K562 (cell line): ENCODE data around the gene HOXC10. TPM values are rescaled to one million over a fixed set of nuclear protein-coding genes. Genes with fewer than 3 reads are reported as not detected.

Experiments used
- ATAC-seq: fragments of 200-7000 bp; cut with Tn5 transposase; 3 replicates; pipeline ENCODE4 v1.9.1; 2020; ENCODE audit warnings: moderate library complexity
- BruUV-seq: library from RNA; stranded (reverse); fragments of 400-500 nt; replicated peaks from 2 replicates; lab custom pipeline; 2021; lab: Mats Ljungman, UMichigan
- CTCF ChIA-PET: fragments of 300-600 bp; formaldehyde crosslinking; extraction: SDS; loops from one replicate; lab custom pipeline; 2021; ENCODE audit warnings: low intra/inter-chr PET ratio; lab: Yijun Ruan, JAX
- POLR2A ChIA-PET: fragments of 300-600, 350-650 bp; sonication (Branson Sonifier 250); formaldehyde crosslinking; extraction: SDS; loops from one replicate; lab custom pipeline; 2021; ENCODE audit warnings: antibody characterized with exemption, inconsistent platforms; lab: Yijun Ruan, JAX
- DNase-seq, 4 experiments: peaks; one replicate each; pipeline versions ENCODE4 v3.0.0 to v3.0.0-alpha.2; 2011 to 2018; ENCODE audit warnings: low spot score in 3 of 4, mixed read lengths in 3 of 4; ENCODE audit errors: extremely low read depth in 1 of 4
- FAIRE-seq: peaks from 2 replicates; lab custom pipeline; 2011; peaks lifted over from hg19 to GRCh38; lab: Jason Lieb, UNC
- H2AFZ ChIP-seq: 2 replicates; pipeline ENCODE4 v1.6.0; 2011; ENCODE audit warnings: low read depth, low read length, control low read depth, inconsistent platforms
- H3K27ac ChIP-seq: fragments of 200-600 bp; 3 replicates; pipeline ENCODE4 v1.8.0; 2011; ENCODE audit warnings: low read depth, mild to moderate bottlenecking, control low read depth, inconsistent platforms, low read length, moderate library complexity, mixed read lengths; ENCODE audit errors: extremely low read depth
- H3K27me3 ChIP-seq, 2 experiments: fragments of 300-600 bp in 1 of 2; 2 replicates in 1 of 2; 3 replicates in 1 of 2; pipeline versions ENCODE4 v1.6.0 to v1.8.0; 2011; ENCODE audit warnings: inconsistent platforms in 2 of 2, low read length in 2 of 2, mild to moderate bottlenecking in 1 of 2, mixed read lengths in 1 of 2, moderate library complexity in 1 of 2; ENCODE audit not compliant: control insufficient read depth in 2 of 2, insufficient read depth in 2 of 2
- H3K36me3 ChIP-seq: fragments of 300-600 bp; 3 replicates; pipeline ENCODE4 v1.8.0; 2011; ENCODE audit warnings: mild to moderate bottlenecking, low read length, inconsistent platforms; ENCODE audit not compliant: control insufficient read depth, insufficient read depth
- H3K4me1 ChIP-seq, 2 experiments: fragments of 200-600 bp in 1 of 2; replicated peaks in 1 of 2; 2 replicates in 1 of 2; 3 replicates in 1 of 2; pipeline versions ENCODE4 v1.5.1 to v1.8.0; 2011; ENCODE audit warnings: inconsistent platforms in 2 of 2, low read length in 2 of 2, mild to moderate bottlenecking in 1 of 2, mixed read lengths in 1 of 2, moderate library complexity in 1 of 2; ENCODE audit not compliant: control insufficient read depth in 2 of 2, insufficient read depth in 2 of 2
- H3K4me2 ChIP-seq: 2 replicates; pipeline ENCODE4 v1.6.1; 2011; ENCODE audit warnings: low read length, control low read depth, inconsistent platforms, mixed read lengths; ENCODE audit not compliant: insufficient read depth
- H3K4me3 ChIP-seq: fragments of 200-600 bp; sonication (generic), shearing (Covaris generic); 2 replicates; pipeline ENCODE4 v1.5.1; 2016; ENCODE audit warnings: control low read depth, inconsistent platforms
- H3K79me2 ChIP-seq: fragments of 200-600 bp; 3 replicates; pipeline ENCODE4 v1.8.0; 2011; ENCODE audit warnings: low read length, inconsistent platforms; ENCODE audit not compliant: control insufficient read depth, insufficient read depth
- H3K9ac ChIP-seq, 2 experiments: 2 replicates each; pipeline versions ENCODE4 v1.6.0 to v1.6.1; 2011; ENCODE audit warnings: low read depth in 2 of 2, low read length in 2 of 2, control low read depth in 1 of 2, inconsistent platforms in 1 of 2, mild to moderate bottlenecking in 1 of 2, mixed read lengths in 1 of 2; ENCODE audit not compliant: insufficient read depth in 1 of 2
- H3K9me1 ChIP-seq: one replicate; pipeline ENCODE4 v1.6.0; 2011; ENCODE audit warnings: inconsistent platforms, mild to moderate bottlenecking, low read length, moderate library complexity; ENCODE audit not compliant: control insufficient read depth, insufficient read depth
- H3K9me3 ChIP-seq: replicated peaks from 2 replicates; pipeline ENCODE4 v1.5.1; 2011; ENCODE audit warnings: low read depth, low read length, inconsistent platforms; ENCODE audit not compliant: control insufficient read depth, insufficient read depth
- H4K20me1 ChIP-seq: replicated peaks from 2 replicates; pipeline ENCODE4 v1.6.1; 2011; ENCODE audit warnings: low read length, inconsistent platforms, mixed read lengths; ENCODE audit not compliant: control insufficient read depth, insufficient read depth
- FOSL1 ChIP-seq: fragments of 200-800 bp; sonication (Bioruptor generic); conservative IDR thresholded peaks from 2 replicates; pipeline ENCODE4 v1.6.1; 2016; ENCODE audit warnings: missing genetic modification characterization, missing compliant biosample characterization
- RFX5 ChIP-seq: IDR thresholded peaks from 2 replicates; pipeline ENCODE4 v1.6.1; 2011; ENCODE audit warnings: low read depth, mild to moderate bottlenecking, improper control_type of control experiment, low read length
- ZNF23 ChIP-seq: fragments of 250-450 bp; sonication (Bioruptor Pico); IDR thresholded peaks from 2 replicates; pipeline ENCODE4 v1.4.0; 2020; ENCODE audit warnings: mild to moderate bottlenecking
- ZNF324 ChIP-seq: fragments of 250-450 bp; sonication (Bioruptor Pico); IDR thresholded peaks from 2 replicates; pipeline ENCODE4 v1.4.0; 2020; ENCODE audit warnings: mild to moderate bottlenecking
- ZNF444 ChIP-seq: fragments of 250-450 bp; sonication (Bioruptor Pico); IDR thresholded peaks from 2 replicates; pipeline ENCODE4 v1.4.0; 2020; ENCODE audit warnings: mild to moderate bottlenecking, moderate library complexity
- ZSCAN29 ChIP-seq: fragments of 450-650 bp; IDR thresholded peaks from 2 replicates; pipeline ENCODE4 v1.6.1; 2017
- WGBS: fragments of 100-300 bp; shearing (Covaris generic); methylation state at CpG from one replicate; pipeline ENCODE4 v1.1.6; 2016; ENCODE audit warnings: low coverage, mixed read lengths; ENCODE audit not compliant: insufficient coverage; ENCODE audit errors: missing lambda C conversion rate; 5-methylcytosine and 5-hydroxymethylcytosine counted together
- in situ Hi-C: fragments of 300-500 bp; cut with MboI; formaldehyde crosslinking; loops from 4 replicates; pipeline ENCODE4 v1.15.0; 2018; ENCODE audit warnings: inconsistent platforms, mixed read lengths
- intact Hi-C: fragments of 100-400 bp; cut with micrococcal nuclease; formaldehyde crosslinking; loops from 2 replicates; pipeline ENCODE4 v1.14.2; 2022
- polyA plus RNA-seq, 8 experiments: library from polyadenylated mRNA; depleted of rRNA in 4 of 8; stranded (reverse) in 5 of 8; unstranded in 3 of 8; fragments of >200 nt; fragmentation: Nextera tagmentation in 2 of 8; fragmentation: Illumina TruSeq in 1 of 8; extraction: Ambion mirVana in 2 of 8; extraction: Trizol in 1 of 8; gene quantifications; 2 replicates each; pipeline versions ENCODE4 v1.2.1 to v1.2.3, GENCODE V29; 2011 to 2014; ENCODE audit warnings: inconsistent platforms in 1 of 8, missing spikeins in 1 of 8
- total RNA-seq, 7 experiments: library from RNA; depleted of rRNA in 6 of 7; stranded (reverse); fragments of >200 nt in 6 of 7; fragmentation: Illumina TruSeq in 2 of 7; extraction: Trizol in 2 of 7; gene quantifications; 2 replicates each; pipeline versions ENCODE4 v1.2.1 to v1.2.3, GENCODE V29; 2011 to 2021; ENCODE audit warnings: low replicate concordance in 1 of 7
- TF ChIP-seq, protein P1 (sequence below), 2 experiments: fragments of 450-650 bp; IDR thresholded peaks; 2 replicates each; pipeline ENCODE4 v1.6.1; 2016
- TF ChIP-seq, protein P2 (sequence below): fragments of 450-650 bp; formaldehyde crosslinking; IDR thresholded peaks from 2 replicates; pipeline ENCODE4 v1.4.0; 2020; ENCODE audit warnings: mild to moderate bottlenecking, mixed read lengths
- TF ChIP-seq, protein P3 (sequence below), 2 experiments: fragments of 250-450 bp in 1 of 2; fragments of 450-650 bp in 1 of 2; sonication (Bioruptor Pico) in 1 of 2; IDR thresholded peaks; 2 replicates each; pipeline versions ENCODE4 v1.6.1 to v1.8.0; 2016 to 2021; ENCODE audit warnings: mild to moderate bottlenecking in 2 of 2, moderate library complexity in 2 of 2, missing compliant biosample characterization in 1 of 2, missing genetic modification characterization in 1 of 2
- TF ChIP-seq, protein P4 (sequence below): fragments of 450-650 bp; IDR thresholded peaks from 2 replicates; pipeline ENCODE4 v1.7.0; 2016; ENCODE audit warnings: borderline replicate concordance

HOXC10 gene
- total and polyA plus RNA-seq, 9 of the 15 experiments (the other 6 are each of a cell fraction or from before 2014, with no cell fraction given): 0.13 to 0.77 (median 0.35) TPM; not detected in 2

DNA sequence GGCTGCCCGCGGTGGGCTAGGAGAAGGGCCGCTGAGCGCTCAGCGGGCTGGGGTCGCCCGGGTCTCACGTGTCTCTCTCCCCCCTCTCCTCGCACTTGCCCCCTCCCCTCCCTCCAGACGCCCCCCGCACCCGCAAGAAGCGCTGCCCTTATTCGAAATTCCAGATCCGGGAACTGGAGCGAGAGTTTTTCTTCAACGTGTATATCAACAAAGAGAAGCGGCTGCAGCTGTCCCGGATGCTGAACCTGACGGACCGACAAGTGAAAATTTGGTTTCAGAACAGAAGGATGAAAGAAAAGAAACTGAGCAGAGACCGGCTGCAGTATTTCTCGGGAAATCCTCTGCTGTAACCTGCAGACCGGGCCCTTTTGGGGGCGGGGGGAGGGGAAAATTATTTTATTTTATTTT, 9.9 kb upstream of the HOXC10 start:
- intact Hi-C loops: no loop called here
- no peak overlapping the region for H3K4me2 ChIP-seq
- no peak overlapping the region for H3K27ac ChIP-seq
- ChIA-PET POLR2A (interaction anchor here (0.6 kb wide), 2 partner anchors 50 to 1630 kb away, joined by 3 read pairs; no protein-coding TSS in a partner anchor), CTCF (no interaction called here)
- H3K9me1 ChIP-seq: no peaks in the 10 kb centered on the region
- 13% methylated on average over 9 of the region's 25 CpGs for WGBS
- peaks cover 5% of the 10 kb centered on the region; the same call in 1 of the 2 replicates for H4K20me1 ChIP-seq
- H3K9ac ChIP-seq: no peak overlapping the region
- DNase-seq (no peak), ATAC-seq (no peak), FAIRE-seq (no peak)
- TF ChIP-seq, protein P1, sequence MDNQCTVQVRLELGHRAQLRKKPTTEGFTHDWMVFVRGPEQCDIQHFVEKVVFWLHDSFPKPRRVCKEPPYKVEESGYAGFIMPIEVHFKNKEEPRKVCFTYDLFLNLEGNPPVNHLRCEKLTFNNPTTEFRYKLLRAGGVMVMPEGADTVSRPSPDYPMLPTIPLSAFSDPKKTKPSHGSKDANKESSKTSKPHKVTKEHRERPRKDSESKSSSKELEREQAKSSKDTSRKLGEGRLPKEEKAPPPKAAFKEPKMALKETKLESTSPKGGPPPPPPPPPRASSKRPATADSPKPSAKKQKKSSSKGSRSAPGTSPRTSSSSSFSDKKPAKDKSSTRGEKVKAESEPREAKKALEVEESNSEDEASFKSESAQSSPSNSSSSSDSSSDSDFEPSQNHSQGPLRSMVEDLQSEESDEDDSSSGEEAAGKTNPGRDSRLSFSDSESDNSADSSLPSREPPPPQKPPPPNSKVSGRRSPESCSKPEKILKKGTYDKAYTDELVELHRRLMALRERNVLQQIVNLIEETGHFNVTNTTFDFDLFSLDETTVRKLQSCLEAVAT (IDR thresholded peaks at IDR 0.05): no peak
- no peak for TF ChIP-seq ZNF444 (CRISPR knock-in tag)
- TF ChIP-seq, protein P2, sequence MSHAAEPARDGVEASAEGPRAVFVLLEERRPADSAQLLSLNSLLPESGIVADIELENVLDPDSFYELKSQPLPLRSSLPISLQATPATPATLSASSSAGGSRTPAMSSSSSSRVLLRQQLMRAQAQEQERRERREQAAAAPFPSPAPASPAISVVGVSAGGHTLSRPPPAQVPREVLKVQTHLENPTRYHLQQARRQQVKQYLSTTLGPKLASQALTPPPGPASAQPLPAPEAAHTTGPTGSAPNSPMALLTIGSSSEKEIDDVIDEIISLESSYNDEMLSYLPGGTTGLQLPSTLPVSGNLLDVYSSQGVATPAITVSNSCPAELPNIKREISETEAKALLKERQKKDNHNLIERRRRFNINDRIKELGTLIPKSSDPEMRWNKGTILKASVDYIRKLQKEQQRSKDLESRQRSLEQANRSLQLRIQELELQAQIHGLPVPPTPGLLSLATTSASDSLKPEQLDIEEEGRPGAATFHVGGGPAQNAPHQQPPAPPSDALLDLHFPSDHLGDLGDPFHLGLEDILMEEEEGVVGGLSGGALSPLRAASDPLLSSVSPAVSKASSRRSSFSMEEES (CRISPR knock-in tag): no peak
- no peak for TF ChIP-seq ZNF23 (CRISPR knock-in tag)
- TF ChIP-seq RFX5: no peak
- TF ChIP-seq FOSL1 (tag): no peak
- TF ChIP-seq, protein P3, sequence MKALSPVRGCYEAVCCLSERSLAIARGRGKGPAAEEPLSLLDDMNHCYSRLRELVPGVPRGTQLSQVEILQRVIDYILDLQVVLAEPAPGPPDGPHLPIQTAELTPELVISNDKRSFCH (CRISPR knock-in tag; IDR thresholded peaks at IDR 0.05): no peak
- TF ChIP-seq, protein P3 (tag; IDR thresholded peaks at IDR 0.05): no peak
- TF ChIP-seq ZSCAN29: no peak
- no peak for TF ChIP-seq ZNF324 (CRISPR knock-in tag)
- TF ChIP-seq, protein P4, sequence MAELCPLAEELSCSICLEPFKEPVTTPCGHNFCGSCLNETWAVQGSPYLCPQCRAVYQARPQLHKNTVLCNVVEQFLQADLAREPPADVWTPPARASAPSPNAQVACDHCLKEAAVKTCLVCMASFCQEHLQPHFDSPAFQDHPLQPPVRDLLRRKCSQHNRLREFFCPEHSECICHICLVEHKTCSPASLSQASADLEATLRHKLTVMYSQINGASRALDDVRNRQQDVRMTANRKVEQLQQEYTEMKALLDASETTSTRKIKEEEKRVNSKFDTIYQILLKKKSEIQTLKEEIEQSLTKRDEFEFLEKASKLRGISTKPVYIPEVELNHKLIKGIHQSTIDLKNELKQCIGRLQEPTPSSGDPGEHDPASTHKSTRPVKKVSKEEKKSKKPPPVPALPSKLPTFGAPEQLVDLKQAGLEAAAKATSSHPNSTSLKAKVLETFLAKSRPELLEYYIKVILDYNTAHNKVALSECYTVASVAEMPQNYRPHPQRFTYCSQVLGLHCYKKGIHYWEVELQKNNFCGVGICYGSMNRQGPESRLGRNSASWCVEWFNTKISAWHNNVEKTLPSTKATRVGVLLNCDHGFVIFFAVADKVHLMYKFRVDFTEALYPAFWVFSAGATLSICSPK: no peak
- no peaks in the 10 kb centered on the region for H3K79me2 ChIP-seq
- no peak overlapping the region for H2AFZ ChIP-seq
- no peak overlapping the region for H3K4me3 ChIP-seq
- no TSS peak for BruUV-seq
- peaks cover 2 to 25% of the 10 kb centered on the region in 2 experiments; a peak in 2 of 5 replicates for H3K4me1 ChIP-seq
- no peaks in the 10 kb centered on the region for H3K9me3 ChIP-seq
- H3K27me3 ChIP-seq: peaks cover 44 to 64% of the 10 kb centered on the region in 2 experiments; a peak in 4 of 5 replicates
- in situ Hi-C loops: no loop called here
- H3K36me3 ChIP-seq: no peaks in the 10 kb centered on the region
